Right lobe of liver (tissue), 4 donors: ENCODE results near the gene USP7.
"Not testable (repeated sequence)": the region's sequence is repeated elsewhere in the genome, so short reads cannot be mapped to it uniquely, and the experiment has no call there.

Experiments
- POLR2A ChIP-seq: fragments of 450-650 bp; IDR thresholded peaks from one replicate; pipeline ENCODE4 v1.6.1; 2017; ENCODE audit warnings: antibody characterized with exemption, mild to moderate bottlenecking
- TF ChIP-seq, protein P1 (sequence below), 4 donors: fragments of 200-600 bp in 3 of 4; fragments of 450-650 bp in 1 of 4; IDR thresholded peaks; one replicate each; pipeline versions ENCODE4 v1.5.1 to v1.8.0; 2016 to 2022; ENCODE audit warnings: antibody characterized with exemption in 4 of 4, mild to moderate bottlenecking in 2 of 4
- donor health status: DM: no; HTN: no; CAD: no.
- donor health status: DM: no; HTN: no; CAD: no.
- donor health status: DM: no; HTN: yes; CAD: no.

- not testable (repeated sequence) for TF ChIP-seq POLR2A
- TF ChIP-seq, protein P1, sequence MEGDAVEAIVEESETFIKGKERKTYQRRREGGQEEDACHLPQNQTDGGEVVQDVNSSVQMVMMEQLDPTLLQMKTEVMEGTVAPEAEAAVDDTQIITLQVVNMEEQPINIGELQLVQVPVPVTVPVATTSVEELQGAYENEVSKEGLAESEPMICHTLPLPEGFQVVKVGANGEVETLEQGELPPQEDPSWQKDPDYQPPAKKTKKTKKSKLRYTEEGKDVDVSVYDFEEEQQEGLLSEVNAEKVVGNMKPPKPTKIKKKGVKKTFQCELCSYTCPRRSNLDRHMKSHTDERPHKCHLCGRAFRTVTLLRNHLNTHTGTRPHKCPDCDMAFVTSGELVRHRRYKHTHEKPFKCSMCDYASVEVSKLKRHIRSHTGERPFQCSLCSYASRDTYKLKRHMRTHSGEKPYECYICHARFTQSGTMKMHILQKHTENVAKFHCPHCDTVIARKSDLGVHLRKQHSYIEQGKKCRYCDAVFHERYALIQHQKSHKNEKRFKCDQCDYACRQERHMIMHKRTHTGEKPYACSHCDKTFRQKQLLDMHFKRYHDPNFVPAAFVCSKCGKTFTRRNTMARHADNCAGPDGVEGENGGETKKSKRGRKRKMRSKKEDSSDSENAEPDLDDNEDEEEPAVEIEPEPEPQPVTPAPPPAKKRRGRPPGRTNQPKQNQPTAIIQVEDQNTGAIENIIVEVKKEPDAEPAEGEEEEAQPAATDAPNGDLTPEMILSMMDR (IDR thresholded peaks at IDR 0.05), result not testable (repeated sequence)
Observed at GRCh38 chr16:8976189-8976588, 12.5 kb upstream of the USP7 start.
